Muscle layer of colon (tissue), 2 donors: ENCODE data around the gene RENBP.
A peak's percentile ranks its signal among the peaks of the same experiment; 100 is the strongest.

Experiments
- H3K27ac ChIP-seq: one replicate; pipeline ENCODE4 v1.7.0; 2013; ENCODE audit warnings: low read depth, mild to moderate bottlenecking, low read length, moderate library complexity
- H3K27me3 ChIP-seq, 2 donors: one replicate each; pipeline ENCODE4 v1.7.0; 2013; ENCODE audit warnings: low read length in 2 of 2, mild to moderate bottlenecking in 2 of 2; ENCODE audit not compliant: insufficient read depth in 2 of 2, control insufficient read depth in 1 of 2
- H3K36me3 ChIP-seq: one replicate; pipeline ENCODE4 v1.7.0; 2013; ENCODE audit warnings: mild to moderate bottlenecking, low read length; ENCODE audit not compliant: insufficient read depth
- H3K4me1 ChIP-seq: one replicate; pipeline ENCODE4 v1.7.0; 2013; ENCODE audit warnings: mild to moderate bottlenecking, low read length; ENCODE audit not compliant: insufficient read depth
- H3K4me3 ChIP-seq, 2 donors: one replicate each; pipeline ENCODE4 v1.7.0; 2013; ENCODE audit warnings: low read length in 2 of 2, low read depth in 1 of 2, mild to moderate bottlenecking in 1 of 2, moderate library complexity in 1 of 2
- H3K9ac ChIP-seq: one replicate; pipeline ENCODE4 v1.7.0; 2013; ENCODE audit warnings: low read length
- H3K9me3 ChIP-seq: one replicate; pipeline ENCODE4 v1.7.0; 2013; ENCODE audit warnings: mild to moderate bottlenecking, low read length
- donor health status: abdominal sarcoma.
- donor health status: Adenocarcinoma of cecum.

Gene RENBP

DNA sequence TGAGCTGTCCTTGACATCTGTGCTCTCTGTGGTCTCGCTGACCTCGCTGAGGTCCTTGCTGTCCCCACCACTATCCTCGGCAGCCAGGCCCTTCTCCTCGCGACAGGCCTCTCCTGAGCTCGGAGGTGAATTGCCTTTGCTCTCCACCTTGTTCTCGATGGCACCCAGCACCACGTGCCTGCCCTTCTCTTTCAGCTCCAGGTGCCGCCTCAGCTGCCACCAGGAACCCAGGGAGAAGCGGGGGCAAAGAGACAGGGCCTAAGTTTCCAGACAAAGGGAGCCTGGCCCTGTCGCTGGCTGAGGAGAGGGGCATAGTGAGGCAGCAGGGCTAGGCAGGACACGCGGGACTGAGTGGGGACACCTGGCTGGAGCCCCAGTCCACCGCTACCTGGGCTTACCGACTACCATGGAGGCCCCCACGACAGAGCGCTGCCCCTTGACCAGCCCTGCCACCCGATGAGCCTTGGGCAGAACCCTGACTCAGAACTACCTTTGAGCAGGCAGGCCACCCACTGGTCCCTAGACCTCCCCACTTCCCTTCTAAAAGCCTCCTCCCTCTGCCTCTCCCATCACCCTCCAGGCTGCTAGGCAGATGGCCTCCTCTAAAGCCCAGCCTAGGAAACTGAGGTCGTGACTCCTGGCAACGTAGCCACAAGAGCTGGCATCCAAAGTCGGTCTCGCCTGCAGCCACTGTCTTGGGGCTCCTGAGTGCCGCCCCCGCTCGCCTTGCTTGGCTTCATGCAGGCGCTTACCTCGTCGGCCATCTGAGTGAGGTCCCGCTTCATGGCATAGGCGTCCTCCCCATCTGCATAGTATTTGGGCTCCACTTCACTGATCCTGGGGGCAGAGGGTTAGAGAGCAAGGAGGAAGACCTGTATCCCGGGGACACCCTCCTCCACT, 14.2 kb downstream of the RENBP start:
- H3K36me3 ChIP-seq: peaks cover 12% of the 10 kb centered on the region
- no peak overlapping the region for H3K9ac ChIP-seq
- no peak overlapping the region for H3K27ac ChIP-seq
- H3K4me3 ChIP-seq: no peak overlapping the region
- H3K27me3 ChIP-seq: peaks cover 0 to 16% of the 10 kb centered on the region in 2 donors
- peaks cover 22% of the 10 kb centered on the region for H3K4me1 ChIP-seq
- H3K9me3 ChIP-seq: no peaks in the 10 kb centered on the region

DNA sequence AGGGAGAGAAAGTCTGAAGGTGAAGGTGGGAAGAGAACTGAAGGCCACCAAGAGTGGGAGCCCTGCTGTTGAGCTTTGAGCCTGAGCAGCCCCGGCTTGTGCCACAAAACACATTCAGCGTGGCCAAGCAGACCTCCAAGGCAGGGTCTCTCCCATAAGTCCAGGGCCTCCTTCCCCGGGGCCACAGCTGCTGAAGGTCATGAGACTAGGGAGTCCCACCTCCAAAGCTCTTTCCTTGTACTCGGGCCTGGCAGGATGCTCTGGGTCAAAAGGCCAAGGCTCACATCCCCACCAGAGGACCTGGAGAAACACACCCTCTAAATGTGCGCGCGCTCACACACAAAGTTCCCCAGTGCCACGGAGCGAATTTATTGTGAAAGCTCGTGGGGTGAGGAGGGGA, 14.9 kb downstream of the RENBP start:
- H3K9ac ChIP-seq: no peak overlapping the region
- H3K27me3 ChIP-seq: peaks cover 3 to 22% of the 10 kb centered on the region in 2 donors
- H3K4me1 ChIP-seq: peaks cover 22% of the 10 kb centered on the region
- H3K9me3 ChIP-seq: no peaks in the 10 kb centered on the region
- no peak overlapping the region for H3K27ac ChIP-seq
- H3K4me3 ChIP-seq: no peak overlapping the region
- H3K36me3 ChIP-seq: peaks cover 12% of the 10 kb centered on the region

DNA sequence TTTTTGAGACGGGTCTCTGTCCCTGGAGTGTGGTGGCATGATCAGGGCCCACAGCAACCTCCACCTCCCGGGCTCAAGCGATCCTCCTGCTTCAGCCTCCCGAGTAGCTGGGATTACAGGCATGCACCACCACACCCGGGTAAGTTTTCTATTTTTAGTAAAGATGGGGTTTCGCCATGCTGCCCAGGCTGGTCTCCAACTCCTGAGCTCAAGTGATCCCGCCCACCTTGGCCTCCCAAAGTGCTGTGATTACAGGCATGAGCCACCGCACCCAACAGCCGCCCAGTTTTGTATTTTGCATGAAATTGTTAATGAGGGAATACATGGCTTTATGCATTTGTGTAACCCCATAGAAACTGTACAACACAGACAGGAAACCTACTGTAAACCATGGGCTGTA, 15.6 kb downstream of the RENBP start:
- H3K4me1 ChIP-seq: peaks cover 18% of the 10 kb centered on the region
- peaks cover 3 to 24% of the 10 kb centered on the region in 2 donors for H3K27me3 ChIP-seq
- H3K9me3 ChIP-seq: no peaks in the 10 kb centered on the region
- no peak overlapping the region for H3K9ac ChIP-seq
- peaks cover 12% of the 10 kb centered on the region for H3K36me3 ChIP-seq
- no peak overlapping the region for H3K27ac ChIP-seq
- no peak overlapping the region for H3K4me3 ChIP-seq

DNA sequence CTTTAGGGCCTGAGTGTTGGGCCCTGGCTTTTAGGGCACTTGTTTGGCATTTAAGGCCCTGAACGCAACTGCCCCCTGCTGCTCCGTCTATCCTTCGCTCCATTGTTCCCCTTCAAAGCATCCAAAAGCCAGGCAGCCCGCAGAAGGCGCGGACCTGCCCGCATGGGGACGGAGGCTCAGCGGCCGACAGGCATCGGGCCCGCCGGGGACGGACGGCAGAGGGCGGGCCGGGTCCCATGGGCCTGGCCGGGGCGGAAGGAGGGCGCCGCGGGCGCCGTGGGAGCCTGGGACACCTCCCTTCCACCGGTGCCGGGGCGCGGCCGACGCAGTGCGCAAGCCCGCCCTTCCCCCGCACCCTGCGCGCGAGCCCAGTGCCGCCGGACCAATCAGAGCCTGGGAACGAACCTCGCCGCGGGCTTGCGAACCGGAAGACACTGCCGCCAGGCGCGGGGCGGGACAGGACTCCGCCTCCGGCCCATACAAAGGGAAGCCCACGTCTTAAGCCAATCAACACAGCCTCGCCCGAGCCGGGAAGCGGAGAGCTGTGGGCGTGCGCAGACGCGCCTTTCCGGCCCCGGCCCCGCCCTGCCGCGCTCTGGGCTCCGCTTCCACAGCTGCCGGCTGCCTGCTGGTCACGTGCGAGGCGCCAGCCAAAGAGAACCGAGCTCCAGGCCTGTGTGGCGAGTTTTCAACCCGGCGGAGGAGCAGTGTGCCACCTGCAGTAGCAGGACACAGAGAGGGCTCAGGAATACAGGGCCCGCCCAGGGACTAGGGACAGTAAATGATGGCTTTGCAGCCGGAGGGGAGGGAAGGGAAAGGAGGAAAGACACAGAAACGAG, 16.3 kb downstream of the RENBP start:
- Histone ChIP-seq H3K27me3 (peaks cover 3 to 27% of the 10 kb centered on the region in 2 donors), H3K9ac (peak overlapping the region; percentile 75), H3K9me3 (no peaks in the 10 kb centered on the region), H3K4me3 (peak overlapping the region; percentile 62 to 64), H3K27ac (peak overlapping the region; percentile 93), H3K4me1 (peaks cover 16% of the 10 kb centered on the region), H3K36me3 (peaks cover 12% of the 10 kb centered on the region)

DNA sequence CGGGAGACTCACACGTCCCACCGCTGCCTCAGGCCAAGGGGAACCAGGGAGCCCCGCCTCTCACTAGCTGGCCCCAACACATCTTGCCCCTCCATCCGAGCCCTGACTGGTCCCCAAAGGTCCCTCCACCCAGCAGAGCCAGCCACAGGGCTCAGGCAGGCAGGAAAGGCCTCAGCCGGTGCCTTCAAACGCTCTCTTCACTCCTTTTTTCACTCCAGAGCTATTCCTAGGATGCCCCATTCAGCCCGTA, 16.8 kb downstream of the RENBP start:
- Histone ChIP-seq H3K36me3 (peaks cover 12% of the 10 kb centered on the region), H3K9me3 (no peaks in the 10 kb centered on the region), H3K9ac (peak overlapping the region; percentile 75), H3K4me1 (peaks cover 18% of the 10 kb centered on the region), H3K27me3 (peaks cover 3 to 28% of the 10 kb centered on the region in 2 donors), H3K27ac (peak overlapping the region; percentile 93), H3K4me3 (peak overlapping the region; percentile 62 to 64)

DNA sequence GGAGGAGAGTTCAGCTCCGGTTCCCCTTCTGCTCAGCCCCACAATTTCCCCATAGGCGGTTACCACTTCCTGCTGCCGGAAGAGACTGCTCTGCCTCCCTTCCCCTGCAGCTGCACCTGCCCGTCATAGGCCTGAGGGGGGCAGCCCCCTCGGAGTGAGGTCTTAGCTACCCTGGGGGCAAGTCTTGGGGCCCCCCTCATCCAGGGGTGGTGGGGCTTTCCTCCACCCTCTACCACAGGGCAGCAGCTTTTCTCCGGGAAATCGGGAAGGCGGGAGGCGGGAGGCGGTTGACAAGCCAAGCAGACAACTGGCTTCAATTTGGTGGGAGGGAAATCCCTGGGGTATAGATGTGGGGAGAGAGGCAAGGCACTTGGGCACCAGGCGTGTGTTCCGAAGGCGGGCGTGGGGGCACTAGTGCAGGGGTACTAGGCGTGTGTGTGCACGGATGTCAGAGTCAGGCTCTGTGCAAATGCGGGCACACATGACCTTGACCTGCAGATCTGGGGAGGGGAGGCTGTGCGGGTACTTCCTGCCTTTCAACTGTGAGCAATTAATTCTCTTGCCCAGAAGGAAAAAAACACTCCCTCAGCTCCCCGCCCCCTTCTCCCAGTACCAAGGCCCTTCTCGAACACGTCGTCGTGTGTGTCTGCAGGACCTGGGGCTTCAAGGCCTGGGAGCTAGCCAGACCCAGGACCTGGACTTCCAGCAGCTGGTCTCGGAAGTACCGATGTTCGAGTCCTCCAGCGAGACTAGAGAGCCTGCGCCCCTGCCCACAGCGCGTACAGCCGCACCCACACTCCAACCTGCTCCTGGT, 17.4 kb downstream of the RENBP start:
- Histone ChIP-seq H3K9me3 (no peaks in the 10 kb centered on the region), H3K27ac (peak overlapping the region; percentile 93), H3K27me3 (peaks cover 3 to 33% of the 10 kb centered on the region in 2 donors), H3K9ac (peak overlapping the region; percentile 75), H3K36me3 (peaks cover 9% of the 10 kb centered on the region), H3K4me3 (peak overlapping the region; percentile 62 to 64), H3K4me1 (peaks cover 18% of the 10 kb centered on the region)

DNA sequence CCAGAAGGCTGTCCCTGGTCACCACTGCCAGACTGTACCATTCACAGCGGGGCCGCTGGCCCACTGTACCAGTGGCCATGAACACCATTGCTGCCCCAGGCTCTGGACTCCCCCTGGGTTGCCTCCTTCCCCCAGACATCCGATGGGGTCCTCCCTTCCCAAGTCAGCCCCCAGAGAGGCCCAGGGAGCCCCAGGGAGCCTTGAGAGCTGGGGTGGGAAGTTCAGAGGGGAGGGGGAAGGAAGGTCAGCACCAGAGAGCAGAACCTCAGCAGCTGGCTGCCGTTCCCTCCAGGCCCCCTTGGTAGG, 17.9 kb downstream of the RENBP start:
- Histone ChIP-seq H3K4me1 (peaks cover 23% of the 10 kb centered on the region), H3K27me3 (peaks cover 3 to 38% of the 10 kb centered on the region in 2 donors), H3K36me3 (peaks cover 4% of the 10 kb centered on the region), H3K9me3 (no peaks in the 10 kb centered on the region), H3K9ac (no peak overlapping the region), H3K27ac (peak overlapping the region; percentile 93), H3K4me3 (peak overlapping the region in 1 of 2 donors; percentile 62)

DNA sequence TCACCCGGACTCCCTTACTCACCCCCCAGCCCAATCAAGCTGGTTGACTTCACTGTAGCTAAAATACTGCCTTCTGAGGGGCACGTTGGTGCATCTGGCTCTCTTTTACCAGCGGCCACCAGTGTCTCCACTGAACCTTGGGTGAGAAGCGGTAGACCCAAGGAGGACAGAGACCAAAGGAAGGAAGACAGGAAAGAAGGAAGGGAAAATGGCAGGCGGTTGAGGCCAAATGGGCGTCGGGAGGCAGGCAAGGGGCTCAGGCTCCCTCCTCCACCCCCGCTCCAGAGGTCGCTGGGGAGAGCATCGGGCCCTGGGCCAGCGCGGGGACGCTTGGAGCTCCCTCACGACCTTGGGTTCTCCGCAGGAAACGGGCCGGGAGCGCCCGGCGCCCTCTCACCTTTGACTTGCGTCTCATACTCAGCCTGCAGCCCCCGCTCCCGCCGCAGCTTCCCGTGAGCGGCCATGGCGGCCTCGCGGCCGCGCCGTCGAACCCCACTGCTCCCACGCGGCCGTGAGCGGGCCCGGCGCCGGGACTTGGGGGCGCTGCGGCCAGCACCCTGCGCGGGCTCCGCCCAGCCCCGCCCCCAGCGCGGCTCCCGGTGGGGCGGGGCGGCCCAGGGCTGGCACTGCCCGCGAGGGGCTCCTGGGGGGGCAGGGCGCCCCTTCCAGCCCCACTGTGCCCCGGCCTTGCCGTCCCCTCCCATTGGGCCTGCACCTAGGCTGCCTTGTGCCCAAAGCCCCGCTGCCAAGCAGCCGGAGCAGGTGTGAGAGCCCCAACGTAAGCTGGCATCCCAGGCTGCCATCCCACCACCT, 18.5 kb downstream of the RENBP start, which contains the start of gene ARHGAP4:
Gene ARHGAP4 (minus strand): TSS at position 526 of the 813 bp plus-strand sequence. CDS start 62 bp downstream, at position 464.
- H3K4me1 ChIP-seq: peaks cover 28% of the 10 kb centered on the region
- no peaks in the 10 kb centered on the region for H3K9me3 ChIP-seq
- peak within 1 kb of the TSS; percentile 93 for H3K27ac ChIP-seq
- peak within 1 kb of the TSS in 1 of 2 donors; percentile 62 for H3K4me3 ChIP-seq
- no peak within 1 kb of the TSS for H3K9ac ChIP-seq
- peaks cover under 1% of the 10 kb centered on the region for H3K36me3 ChIP-seq
- H3K27me3 ChIP-seq: peaks cover 3 to 44% of the 10 kb centered on the region in 2 donors

DNA sequence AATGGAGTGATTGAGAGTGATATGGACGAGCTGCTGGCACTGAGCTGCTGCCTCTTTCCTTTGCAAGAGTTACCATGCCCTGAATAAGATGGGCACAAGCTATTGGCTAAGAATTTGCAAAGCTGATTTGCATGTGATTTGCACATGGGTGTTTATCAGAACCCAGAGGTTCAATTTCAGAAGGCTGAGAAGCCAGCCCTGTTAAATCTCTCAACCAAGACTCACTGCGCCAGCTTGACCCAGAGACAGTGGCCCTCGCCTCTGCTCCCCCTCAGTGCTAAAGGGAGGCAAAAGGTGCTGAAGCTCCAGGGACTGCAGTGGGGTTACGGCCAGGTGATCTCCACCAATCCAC, 19.1 kb downstream of the RENBP start:
- no peaks in the 10 kb centered on the region for H3K36me3 ChIP-seq
- peaks cover 28% of the 10 kb centered on the region for H3K4me1 ChIP-seq
- H3K27ac ChIP-seq: no peak overlapping the region
- H3K9ac ChIP-seq: no peak overlapping the region
- H3K9me3 ChIP-seq: no peaks in the 10 kb centered on the region
- peaks cover 3 to 50% of the 10 kb centered on the region in 2 donors for H3K27me3 ChIP-seq
- no peak overlapping the region for H3K4me3 ChIP-seq

DNA sequence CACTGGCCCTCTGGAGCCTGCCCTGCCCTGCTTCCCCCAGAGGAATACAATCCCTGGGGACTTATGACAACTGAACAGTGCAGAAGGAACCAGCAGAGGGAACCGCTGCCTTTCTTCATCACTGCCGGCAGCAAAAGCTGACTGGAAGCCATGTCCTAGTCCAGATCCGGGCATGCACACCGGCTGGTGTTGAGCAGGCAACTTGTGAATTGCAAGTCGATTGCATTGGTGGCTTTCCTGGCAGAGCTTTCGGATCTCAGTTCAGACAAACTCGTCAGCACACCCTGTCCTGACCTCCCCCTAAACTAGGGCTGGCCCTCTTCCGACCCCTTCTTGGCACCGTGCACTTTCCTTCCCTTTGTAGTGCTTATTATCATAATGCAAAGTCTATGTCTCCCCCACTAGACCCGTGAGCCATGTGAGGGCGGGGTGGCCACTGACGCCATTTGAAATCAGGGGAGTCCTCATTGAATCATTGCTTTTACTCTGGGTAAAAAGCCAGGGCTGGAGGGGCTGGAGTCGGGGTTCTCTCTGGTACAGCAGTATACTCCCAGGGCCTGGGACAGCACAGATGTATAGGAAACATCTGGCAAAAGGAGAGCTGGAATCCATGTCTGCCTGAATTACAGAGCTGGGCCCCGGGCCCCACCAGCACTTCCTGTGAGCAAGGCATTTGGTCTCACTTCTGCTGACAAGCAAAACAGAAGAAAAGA, 20.1 kb downstream of the RENBP start:
- Histone ChIP-seq H3K27ac (no peak overlapping the region), H3K9me3 (no peaks in the 10 kb centered on the region), H3K27me3 (peaks cover 3 to 52% of the 10 kb centered on the region in 2 donors), H3K9ac (no peak overlapping the region), H3K36me3 (no peaks in the 10 kb centered on the region), H3K4me3 (no peak overlapping the region), H3K4me1 (peaks cover 26% of the 10 kb centered on the region)
